CD4-positive, alpha-beta T cell treated with Interleukin-1 beta for 1 hour (primary cell): ENCODE data around the gene ELANE.
A peak's percentile ranks its signal among the peaks of the same experiment; 100 is the strongest.

Source experiments
- DNase-seq, 2 donors: peaks; one replicate each; pipeline ENCODE4 v3.0.0-alpha.2; 2020 to 2022

Gene ELANE

GRCh38 chr19:900043-900301, 47.9 kb downstream of the ELANE start:
- DNase-seq, result no peak

- DNase-seq, result peak; percentile 50 to 60
These were observed 48.4 kb downstream of the ELANE start for GRCh38 chr19:900302-901111.

- no peak for DNase-seq
These were observed 49.4 kb downstream of the ELANE start for GRCh38 chr19:901216-902092.

- DNase-seq, result no peak
These were observed 49.9 kb downstream of the ELANE start for GRCh38 chr19:902093-902370.

GRCh38 chr19:902446-903226, 50.5 kb downstream of the ELANE start:
- DNase-seq, result no peak

GRCh38 chr19:903266-903797, 51.2 kb downstream of the ELANE start:
- no peak for DNase-seq

GRCh38 chr19:904545-904944, 52.4 kb downstream of the ELANE start:
- DNase-seq, result no peak
